HL-60 (cell line): ENCODE data around the gene PEX13.

Source experiments
- POLR2AphosphoS5 ChIP-seq: IDR thresholded peaks from 2 replicates; pipeline ENCODE4 v1.6.1; 2012; ENCODE audit warnings: low read depth
- REST ChIP-seq: IDR thresholded peaks from 2 replicates; pipeline ENCODE4 v1.6.1; 2012; ENCODE audit warnings: low read depth; ENCODE audit not compliant: insufficient replicate concordance
- SPI1 ChIP-seq: IDR thresholded peaks from 2 replicates; pipeline ENCODE4 v1.6.1; 2012; ENCODE audit warnings: low read depth, mild to moderate bottlenecking, borderline replicate concordance
- TF ChIP-seq, protein P1 (sequence below): IDR thresholded peaks from one replicate; pipeline ENCODE4 v1.5.1; 2011; ENCODE audit warnings: low read length, control low read depth, inconsistent platforms; ENCODE audit not compliant: insufficient read depth

GRCh38 chr2:61018798-61019197 is 1.3 kb downstream of the PEX13 start:
- TF ChIP-seq REST, result no peak
- TF ChIP-seq, protein P1, sequence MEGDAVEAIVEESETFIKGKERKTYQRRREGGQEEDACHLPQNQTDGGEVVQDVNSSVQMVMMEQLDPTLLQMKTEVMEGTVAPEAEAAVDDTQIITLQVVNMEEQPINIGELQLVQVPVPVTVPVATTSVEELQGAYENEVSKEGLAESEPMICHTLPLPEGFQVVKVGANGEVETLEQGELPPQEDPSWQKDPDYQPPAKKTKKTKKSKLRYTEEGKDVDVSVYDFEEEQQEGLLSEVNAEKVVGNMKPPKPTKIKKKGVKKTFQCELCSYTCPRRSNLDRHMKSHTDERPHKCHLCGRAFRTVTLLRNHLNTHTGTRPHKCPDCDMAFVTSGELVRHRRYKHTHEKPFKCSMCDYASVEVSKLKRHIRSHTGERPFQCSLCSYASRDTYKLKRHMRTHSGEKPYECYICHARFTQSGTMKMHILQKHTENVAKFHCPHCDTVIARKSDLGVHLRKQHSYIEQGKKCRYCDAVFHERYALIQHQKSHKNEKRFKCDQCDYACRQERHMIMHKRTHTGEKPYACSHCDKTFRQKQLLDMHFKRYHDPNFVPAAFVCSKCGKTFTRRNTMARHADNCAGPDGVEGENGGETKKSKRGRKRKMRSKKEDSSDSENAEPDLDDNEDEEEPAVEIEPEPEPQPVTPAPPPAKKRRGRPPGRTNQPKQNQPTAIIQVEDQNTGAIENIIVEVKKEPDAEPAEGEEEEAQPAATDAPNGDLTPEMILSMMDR, result no peak
- TF ChIP-seq POLR2AphosphoS5, result no peak
- no peak for TF ChIP-seq SPI1
